NCI-H187 (cell line): Measurements from ENCODE around the gene PRSS48.
"Not testable (repeated sequence)": the region's sequence is repeated elsewhere in the genome, so short reads cannot be mapped to it uniquely, and the experiment has no call there.

Source experiments
- DNase-seq, 2 experiments: peaks; one replicate each; lab custom pipeline; 2025; lab: John Stamatoyannopoulos, UW

The PRSS48 gene

GRCh38 chr4:151318307-151319006 lies 41.5 kb downstream of the PRSS48 start:
- DNase-seq = no peak

- no peak for DNase-seq
Measured at GRCh38 chr4:151319490-151319889, 42.5 kb downstream of the PRSS48 start.

- no peak for DNase-seq
Measured at GRCh38 chr4:151321586-151321985, 44.6 kb downstream of the PRSS48 start.

GRCh38 chr4:151322161-151322560 lies 45.2 kb downstream of the PRSS48 start:
- DNase-seq = not testable (repeated sequence)

- no peak for DNase-seq
Measured at GRCh38 chr4:151322570-151322969, 45.6 kb downstream of the PRSS48 start.

- no peak for DNase-seq
Measured at GRCh38 chr4:151323667-151324066, 46.7 kb downstream of the PRSS48 start.

- DNase-seq = no peak
Measured at GRCh38 chr4:151324124-151324751, 47.3 kb downstream of the PRSS48 start.

GRCh38 chr4:151324752-151325110 lies 47.8 kb downstream of the PRSS48 start:
- no peak for DNase-seq

GRCh38 chr4:151325111-151325948 lies 48.4 kb downstream of the PRSS48 start, which contains the start of gene SH3D19:
SH3D19 (minus strand) TSS chr4:151325605; CDS start chr4:151325352, 253 bp downstream.
- peak in 1 of 2 experiments; percentile 1 for DNase-seq

GRCh38 chr4:151325949-151326246 lies 48.9 kb downstream of the PRSS48 start:
- no peak for DNase-seq

GRCh38 chr4:151329217-151330007 lies 52.5 kb downstream of the PRSS48 start:
- DNase-seq = no peak

- no peak for DNase-seq
Measured at GRCh38 chr4:151331276-151332042, 54.5 kb downstream of the PRSS48 start.

GRCh38 chr4:151339467-151339866 lies 62.5 kb downstream of the PRSS48 start:
- no peak for DNase-seq

GRCh38 chr4:151340751-151341385 lies 63.9 kb downstream of the PRSS48 start:
- DNase-seq = no peak
